Fibroblast of skin of abdomen (primary cell): ENCODE measurements around the gene PLXDC1.
"Not testable (repeated sequence)": the region's sequence is repeated elsewhere in the genome, so short reads cannot be mapped to it uniquely, and the experiment has no call there.

Source experiments
- DNase-seq: peaks from one replicate; pipeline ENCODE4 v3.0.0-alpha.2; 2013

The PLXDC1 gene

DNA sequence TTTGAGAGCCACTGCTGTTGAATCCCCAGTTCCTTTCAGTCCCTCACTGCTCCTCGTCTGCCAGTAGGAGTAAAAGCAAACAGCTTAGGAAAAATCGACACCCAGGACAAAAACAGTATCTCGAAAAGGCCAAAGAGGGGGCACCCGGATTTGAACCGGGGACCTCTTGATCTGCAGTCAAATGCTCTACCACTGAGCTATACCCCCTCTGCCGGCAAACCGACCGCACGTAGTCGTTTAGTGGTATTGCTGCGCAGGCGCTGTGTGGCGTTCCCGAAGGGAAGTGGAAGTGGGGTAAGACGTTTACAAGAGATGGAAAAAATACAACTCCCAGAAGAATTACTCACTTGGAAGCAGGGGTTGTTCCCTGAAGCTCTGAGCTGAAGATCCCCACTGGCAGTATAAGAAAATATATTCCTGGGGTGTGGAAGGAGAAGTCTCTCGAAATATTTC is 2.2 kb upstream of the PLXDC1 start:
- DNase-seq, result peak; percentile 89

DNA sequence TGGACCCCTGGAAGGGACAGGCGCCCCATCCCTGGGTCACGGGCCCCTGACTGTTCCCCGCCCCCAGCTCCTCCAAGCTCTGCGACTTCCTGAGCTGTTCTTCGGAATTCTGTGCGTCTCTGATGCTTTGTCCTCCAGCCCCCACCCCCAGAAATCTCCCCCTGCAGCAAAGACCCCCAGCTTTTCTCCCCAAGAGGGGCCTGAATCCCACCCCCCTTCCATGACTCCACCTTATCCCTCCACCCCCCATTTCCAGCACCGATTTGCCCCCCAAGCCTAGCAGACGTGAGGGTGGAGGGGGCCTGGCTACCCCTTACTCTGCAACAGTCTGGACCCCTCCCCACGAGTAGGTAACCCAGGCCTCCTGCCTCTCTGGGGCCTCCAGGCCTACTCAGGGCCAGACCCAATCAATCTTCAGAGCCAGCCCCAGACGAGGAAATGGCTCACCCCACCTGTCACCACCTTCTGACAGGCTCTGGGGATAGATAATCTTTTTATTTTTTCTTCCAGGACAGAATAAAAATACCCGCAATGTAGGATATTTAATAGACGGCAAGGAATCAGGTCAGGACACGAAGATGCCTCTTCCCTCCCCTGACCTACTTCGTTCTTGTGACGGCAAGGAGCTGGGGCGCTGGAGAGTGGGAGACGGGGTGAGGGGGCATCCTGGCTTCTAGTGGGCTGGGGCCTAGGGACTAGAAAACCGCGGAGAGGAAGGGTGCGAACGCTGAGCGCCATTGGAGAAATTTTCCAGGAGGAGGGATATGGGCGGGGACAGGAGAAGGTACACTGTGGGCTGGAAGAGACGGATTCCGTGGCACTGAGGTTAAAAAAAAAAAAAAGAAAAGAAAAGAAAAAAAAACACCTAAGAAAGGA is 744 bp upstream of the PLXDC1 start:
- DNase-seq, result peak; percentile 18

DNA sequence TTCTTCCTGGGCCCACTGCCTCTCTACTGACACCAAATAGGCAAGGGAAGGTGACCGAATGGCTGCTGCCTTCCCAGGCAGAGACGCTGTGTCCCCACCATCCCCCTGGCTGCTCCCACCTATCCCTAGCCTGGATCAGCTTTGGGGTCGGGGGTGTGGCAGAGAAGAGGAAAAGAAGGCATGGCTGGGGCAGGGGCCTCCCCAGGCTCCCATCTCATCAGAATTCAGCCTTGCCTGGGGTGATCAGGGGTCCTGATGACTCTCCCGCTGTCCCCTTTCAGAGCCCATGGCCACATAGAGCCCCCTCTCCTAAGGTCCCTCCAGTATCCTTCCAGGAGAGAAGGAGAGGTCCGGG is 665 bp downstream of the PLXDC1 start:
- DNase-seq, result no peak

DNA sequence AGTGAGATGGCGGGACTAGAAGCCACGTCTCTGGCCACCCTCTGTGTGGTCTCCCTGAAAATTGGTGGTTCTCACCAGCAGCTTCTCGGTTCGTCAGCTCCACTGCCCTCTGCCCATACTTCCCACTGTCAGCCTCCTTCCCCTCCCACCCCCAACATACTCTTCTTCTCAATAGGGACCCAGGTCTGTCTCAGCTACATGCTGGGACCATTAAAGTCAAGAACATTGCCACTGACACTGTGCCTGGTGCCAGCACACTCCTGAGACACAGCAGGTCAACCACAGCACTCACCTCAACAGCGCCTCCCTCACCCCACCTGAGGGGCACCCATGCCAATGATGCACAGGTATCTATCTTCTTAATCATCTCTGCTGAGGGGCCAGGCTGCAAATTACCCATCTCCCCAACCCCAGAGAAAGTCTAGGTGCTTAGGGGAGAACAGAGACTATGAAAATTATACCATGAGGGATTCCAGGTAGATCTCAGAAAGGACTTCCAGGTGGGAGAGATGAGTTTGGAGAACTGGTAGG is 1.3 kb downstream of the PLXDC1 start:
- no peak for DNase-seq

DNA sequence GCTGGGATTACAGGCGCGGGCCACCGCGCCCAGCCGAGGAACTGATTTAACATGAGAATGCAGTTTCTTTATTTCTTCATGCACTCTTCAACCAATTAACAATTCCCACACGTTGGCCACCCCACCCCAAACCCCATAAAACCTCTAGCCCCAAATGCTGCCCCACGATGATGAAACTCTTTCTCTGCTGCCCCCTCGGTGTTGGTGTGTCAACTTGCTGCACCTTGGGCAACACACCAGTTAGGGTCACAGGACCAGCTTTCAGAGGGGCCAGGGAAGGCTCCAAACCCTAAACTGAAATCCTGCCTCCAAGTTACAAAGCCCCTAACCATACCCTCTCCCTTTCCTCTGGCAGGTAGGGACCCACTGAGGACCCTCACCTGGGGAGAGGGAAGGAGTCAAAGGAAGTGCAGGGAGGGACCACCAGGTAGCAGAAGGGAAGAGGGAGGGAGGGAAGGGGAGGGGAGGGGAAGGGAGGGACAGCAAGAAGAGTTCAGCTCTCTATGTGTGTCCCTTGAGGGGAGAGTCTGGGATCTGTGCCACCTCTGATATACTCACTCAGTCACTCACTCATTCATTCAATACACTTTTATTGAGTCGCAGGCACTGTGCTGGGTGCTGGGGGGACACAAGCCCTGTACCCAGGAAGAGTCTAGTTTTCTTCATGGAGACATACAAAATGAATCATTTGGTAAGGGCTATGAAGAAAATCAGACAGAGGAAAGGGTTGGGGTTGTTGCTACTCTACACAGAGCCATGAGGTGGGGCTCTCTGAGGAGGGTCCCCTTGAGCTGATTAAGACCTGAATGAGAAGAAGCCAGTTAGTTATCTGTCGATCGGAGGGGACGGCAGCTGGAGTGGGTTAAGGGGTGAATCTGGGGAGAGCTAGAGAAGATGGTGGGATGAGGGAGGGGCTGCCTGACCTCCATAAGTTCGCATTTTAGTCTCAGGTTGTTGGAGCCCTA is 3.9 kb downstream of the PLXDC1 start:
- no peak for DNase-seq

DNA sequence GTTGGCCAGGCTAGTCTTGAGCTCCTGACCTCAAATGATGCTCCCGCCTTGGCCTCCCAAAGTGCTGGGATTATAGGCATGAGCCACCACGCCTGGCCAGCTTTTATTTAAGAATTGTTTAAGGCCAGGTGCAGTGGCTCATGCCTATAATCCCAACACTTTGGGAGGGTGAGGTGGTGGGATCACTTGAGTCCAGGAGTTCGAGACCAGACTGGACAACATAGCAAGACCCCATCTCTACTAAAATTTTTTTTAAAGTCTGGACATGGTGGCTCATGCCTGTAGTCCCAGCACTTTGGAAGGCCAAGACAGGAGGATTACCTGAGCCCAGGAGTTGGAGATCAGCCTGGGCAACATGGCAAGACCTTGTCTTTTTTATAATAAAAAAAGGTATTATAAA is 5.2 kb downstream of the PLXDC1 start:
- no peak for DNase-seq

DNA sequence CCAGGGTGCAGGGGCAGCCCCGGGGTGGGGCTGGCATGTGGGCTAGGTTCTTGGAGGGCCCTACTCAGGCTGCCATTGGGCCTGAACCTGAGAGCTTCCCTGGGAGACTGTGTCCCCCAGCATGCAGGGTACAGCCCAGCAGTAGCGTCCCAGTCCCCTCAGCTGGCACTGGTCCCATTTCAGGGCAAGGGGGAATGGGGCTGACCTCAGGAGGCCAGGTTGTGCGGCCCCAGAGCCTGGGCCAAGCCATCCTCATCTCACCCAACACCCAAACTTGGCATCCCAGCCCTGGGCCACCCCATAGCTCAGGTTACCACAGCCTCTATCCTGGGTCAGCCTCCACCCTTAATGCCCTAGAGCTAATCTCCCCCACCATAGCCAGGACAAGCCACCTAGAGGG is 6.3 kb downstream of the PLXDC1 start:
- no peak for DNase-seq

DNA sequence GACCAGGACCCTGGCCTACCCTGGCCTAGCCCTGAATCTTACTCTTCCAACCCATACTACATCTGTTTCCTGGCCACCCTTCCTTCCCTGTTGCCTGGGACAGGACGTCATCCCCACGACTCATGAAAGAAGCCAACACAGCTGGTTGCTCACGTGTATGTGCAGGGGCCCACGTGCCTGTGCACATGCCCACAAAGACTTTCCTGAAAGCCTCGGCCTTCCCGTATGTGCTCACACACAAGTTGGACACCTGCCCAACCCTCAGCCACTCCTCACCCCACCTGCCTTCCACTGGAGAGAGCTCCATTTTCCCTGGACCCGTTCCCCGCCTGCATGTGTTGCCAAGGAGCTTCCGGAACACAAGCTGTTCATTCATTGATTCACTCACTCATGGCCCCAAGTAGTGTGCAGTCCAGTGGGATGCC is 7.0 kb downstream of the PLXDC1 start:
- peak; percentile 89 for DNase-seq

DNA sequence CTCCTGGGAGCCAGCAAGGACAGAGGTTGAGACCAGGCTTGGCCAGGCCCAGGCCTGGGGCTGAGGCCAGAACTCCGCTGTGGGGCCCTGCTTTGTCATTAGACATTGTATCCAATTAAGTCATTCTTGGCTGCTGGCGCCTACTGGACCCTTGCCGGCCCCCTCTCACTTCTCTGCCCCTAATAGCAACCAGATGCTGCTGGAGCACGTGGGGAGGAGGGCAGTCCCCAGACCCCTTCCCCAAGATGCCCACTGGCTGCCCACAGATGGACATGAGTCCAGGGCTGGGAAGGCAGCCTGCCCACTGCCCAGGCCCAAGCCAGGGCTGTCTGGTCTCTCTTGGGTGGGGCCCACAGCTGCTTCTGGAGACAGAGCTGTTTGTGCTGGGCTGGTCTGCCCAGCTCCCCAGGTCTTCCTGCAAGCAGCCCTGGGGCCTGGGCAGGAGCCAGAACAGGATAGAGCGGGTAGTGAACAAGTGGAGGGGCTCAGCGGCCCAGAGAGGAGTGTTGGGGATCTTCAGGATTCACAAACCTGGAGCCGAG is 7.8 kb downstream of the PLXDC1 start:
- no peak for DNase-seq

DNA sequence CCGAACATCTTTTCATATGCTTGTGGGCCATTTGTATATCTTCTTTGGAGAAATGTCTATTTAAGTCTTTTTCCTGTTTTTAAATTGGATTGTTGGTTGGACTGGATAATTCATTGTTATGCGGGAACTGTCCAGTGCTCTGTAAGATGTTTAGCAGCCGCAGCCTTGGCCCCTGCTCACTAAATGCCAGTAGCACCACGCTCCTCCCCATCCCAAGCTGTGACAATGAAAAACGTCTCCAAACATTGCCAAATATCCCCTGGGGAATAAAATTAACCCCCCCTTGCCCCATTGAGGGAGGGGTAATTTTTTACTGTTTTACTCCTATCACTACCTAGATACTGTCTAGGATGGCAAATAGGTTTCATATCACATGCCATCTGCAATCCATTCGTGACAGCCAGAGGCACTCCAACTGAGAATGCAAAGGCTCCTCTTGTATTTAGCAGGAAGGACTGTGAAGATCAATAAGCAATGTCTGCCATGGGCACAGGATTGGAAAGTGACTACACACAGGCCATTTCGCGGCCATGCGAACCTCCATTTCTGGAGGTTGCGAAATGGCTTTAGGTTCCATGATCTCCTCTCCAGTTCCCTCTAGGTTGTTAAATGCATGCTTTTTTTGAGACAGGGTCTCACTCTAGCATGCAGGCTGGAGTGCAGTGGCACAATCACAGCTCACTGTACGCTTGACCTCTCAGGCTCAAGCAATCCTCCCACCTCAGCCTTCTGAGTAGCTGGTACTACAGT is 9.3 kb downstream of the PLXDC1 start:
- DNase-seq, result no peak

DNA sequence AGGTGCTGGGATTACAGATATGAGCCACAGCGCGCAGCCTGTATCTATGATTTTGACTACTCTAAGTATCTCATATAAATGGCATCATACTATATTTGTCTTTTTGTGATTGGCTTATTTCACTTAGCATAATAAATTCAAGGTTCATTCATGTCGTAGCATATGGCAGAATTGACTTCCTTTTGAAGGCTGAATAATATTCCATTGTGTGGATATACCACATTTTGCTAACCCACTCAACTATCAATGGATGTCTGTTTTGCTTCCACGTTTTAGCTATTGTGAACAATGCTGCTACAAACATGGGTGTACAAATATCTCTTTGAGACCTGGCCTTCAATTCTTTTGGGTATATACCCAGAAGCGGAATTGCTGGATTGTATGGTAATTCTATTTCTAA is 10.1 kb downstream of the PLXDC1 start:
- no peak for DNase-seq

DNA sequence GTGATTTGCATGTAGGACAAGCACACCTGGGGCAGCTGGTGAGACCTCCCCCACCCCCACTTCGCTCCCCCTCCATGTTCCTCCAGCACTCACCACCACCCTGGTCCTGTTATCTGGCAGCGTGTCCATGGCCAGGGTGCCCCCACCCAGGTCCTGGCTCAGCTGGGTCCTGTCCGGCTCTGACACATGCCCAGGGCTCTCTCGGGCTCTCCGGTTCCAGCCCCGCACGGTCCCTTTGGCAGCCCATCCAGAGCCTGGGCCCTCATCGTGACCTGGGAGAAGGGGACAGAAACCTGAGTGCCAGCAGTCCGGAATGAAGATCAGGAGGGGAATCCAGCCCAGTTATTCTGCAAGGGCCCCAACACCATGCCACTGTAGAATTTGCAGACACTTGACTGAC is 11.9 kb downstream of the PLXDC1 start:
- DNase-seq, result no peak

DNA sequence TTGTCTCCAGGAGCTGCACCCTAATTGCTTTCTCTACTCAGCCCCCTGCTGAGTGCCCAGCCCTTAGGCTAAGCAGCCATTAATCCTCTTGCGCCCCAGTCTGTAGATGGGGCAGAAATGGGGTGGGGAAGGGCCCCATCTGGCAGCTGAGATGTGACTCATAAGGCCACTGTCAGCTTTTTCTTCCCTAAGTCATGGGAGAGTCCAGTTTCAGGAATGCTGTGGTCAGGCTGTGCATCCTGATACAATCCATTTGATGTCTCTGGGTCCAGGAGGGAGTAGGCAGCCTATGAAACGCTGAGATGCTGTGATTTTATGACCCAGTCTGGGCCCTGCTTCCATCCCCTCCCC is 12.3 kb downstream of the PLXDC1 start:
- DNase-seq, result peak; percentile 90

DNA sequence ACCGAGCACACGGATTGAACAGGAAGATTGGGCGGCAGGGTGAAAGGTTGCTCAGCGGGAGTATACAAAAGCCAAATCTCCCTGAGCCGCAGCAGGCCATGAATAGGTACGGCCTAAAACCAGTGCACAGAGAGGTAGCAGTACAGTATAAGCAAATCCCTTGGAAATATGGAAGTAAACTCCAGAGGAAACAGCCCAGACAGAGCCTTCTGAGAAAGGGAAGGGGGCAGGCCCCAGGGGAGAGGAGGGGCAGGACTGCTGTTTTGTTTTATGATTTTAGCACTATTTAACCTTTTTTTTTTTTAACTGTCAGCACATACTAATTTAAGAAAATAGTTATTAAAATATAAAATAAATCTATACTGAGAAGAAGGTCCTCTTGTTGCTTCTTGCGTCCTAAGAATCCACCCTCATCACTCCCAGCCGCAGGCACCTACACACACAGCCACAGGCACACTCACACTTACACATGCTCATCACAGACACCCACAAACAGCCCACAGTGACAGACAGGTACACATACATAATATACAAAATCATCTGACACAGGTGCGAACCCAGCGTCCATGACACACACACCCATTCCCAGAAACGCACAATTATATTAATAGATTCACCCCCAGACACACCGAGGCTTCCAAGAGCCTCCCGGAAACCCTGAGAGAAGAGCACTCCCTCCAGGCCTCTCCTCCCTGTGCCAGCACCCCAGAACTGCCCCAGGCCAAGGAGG is 12.8 kb downstream of the PLXDC1 start:
- DNase-seq, result peak; percentile 38

DNA sequence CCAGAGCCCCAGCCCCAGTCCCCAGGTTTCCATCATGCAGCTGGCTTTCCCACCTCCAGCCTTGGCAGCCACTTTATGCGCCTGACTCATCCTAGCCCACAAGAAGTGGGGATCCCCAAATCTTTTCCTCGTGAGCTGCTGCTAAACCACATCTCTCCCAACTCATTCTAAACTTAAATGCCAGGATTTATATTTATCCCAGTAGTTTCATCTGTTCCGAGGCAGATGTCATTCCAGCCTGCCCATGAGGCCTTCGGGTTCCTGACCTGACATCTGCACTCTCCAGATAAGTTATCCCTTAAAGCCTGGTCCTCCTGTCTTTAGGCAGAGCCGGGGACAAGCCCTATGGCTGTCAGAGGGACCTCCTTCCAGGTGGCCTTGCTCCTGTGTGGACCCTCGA is 16.6 kb downstream of the PLXDC1 start:
- DNase-seq, result peak; percentile 50

DNA sequence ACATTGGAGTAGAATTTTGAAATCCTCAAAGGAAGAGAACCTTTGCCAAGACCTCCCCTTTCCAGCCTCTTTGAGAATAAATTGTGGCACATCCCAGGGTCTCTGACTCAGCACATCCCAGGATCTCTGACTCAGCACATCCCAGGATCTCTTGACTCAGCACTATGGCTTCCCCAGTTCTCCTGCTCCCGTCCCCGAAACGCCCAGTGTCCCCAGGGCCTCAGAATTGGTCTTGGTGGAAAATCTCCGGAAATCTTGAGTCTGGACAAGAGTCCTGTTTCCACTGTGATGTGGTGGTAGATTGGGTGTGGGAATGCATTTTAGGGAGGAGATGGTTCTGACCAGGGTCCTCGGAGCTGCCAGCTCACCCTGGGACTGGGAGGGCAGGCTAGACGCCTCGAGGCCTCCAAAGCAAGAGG is 19.2 kb downstream of the PLXDC1 start:
- DNase-seq, result peak; percentile 90

DNA sequence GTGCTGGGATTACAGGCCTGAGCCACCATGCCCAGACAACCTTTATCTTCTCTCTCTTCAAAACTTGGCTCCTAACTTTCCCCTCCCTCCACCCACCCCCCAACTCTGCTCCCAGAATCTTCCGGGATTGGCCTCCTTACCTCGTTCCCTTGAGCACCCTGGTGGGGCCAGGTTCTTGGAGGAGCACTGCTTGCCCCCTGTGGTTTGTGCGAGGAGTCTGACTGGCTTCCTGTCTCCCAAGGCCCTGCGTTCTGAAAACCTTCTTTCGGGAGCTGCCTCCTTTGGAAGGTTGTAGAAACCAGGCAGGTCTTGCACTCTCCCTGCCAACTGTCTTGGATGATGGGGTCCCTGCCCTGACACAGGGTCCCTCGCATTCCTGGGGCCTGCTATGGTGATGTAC is 19.8 kb downstream of the PLXDC1 start:
- DNase-seq, result peak; percentile 56

DNA sequence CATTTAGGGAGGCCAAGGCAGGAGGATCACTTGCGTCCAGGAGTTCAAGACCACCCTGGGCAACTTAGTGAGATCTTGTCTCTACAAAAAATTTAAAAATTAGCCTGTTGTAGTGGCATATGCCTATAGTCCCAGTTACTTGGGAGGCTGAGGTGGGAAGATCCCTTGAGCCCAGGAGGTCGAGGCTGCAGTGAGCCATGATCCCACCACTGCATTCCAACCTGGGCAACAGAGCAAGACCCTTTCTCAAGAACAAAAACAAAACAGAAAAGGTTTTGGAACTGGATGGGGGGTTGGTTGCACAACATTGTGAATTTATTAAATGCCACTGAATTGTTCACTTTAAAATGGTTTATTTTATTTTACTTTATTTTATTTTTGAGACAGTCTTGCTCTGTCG is 21.2 kb downstream of the PLXDC1 start:
- no peak for DNase-seq

DNA sequence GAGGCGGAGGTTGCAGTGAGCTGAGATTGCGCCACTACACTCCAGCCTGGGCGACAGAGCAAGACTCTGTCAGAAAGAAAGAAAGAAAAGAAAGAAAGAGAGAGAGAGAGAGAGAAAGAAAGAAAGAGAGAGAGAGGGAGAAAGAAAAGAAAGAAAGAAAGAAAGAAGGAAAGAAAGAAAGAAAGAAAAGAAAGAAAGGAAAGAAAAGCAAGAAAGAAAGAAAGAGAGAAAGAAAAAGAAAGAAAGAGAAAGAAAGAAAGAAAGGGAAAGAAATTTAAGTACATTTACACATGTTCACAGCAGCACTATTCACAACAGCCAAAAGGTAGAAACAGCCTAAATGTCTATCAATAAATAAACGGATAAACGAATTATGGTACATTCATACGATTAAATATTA is 21.9 kb downstream of the PLXDC1 start:
- not testable (repeated sequence) for DNase-seq

DNA sequence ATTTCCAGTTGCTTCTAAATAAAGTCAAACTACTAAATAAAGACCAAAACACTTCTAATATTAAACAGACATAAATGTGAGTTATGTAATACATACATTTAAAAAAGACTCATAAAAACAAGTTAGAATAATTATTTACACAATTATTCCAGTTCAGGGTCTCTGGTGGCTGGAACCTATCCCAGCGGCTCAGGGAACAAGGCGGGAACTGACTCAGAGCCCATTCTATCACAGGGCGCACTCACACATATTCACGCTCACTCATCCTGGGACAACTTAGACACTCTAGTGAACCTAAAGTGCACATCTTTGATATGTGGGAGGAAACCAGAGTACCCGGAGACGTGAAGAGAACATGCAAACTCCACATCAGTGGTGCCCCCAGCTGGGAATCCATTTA is 25.0 kb downstream of the PLXDC1 start:
- no peak for DNase-seq

DNA sequence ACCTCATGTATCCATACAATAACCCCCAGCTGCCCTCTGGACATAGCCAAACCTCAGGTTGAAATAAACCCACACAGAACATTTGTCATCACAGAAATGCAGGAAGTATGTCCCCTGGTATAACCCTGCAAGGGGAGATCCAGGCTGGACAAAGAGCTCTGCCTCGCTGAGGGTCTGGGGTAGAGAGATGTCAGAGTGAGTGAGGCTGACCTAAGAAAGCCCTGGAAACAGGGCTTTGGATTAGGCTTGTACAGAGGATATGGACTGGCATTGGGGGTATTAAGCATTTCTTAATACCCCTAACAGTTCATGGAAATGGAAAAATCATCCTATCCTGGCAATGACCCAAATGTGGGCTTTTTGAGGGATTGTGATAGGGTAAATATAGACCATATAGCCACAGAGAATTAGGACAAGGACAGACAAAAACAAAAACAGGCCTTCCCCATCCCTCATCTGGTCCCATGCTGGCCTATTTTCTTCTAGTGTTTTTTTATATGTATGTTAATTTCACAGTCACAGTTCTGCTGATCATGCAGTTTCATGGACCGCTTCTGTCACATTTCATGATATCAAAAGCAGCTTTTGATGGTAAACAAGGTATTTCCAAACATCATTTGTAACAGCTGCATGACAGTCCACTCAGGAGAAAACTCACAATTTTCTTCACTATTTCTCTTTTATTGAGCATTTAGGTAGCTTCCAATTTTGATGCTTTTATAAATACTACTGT is 26.1 kb downstream of the PLXDC1 start:
- DNase-seq, result no peak
